ENCODE data around the gene ART4. TPM values are rescaled to one million over a fixed set of nuclear protein-coding genes. Genes with fewer than 3 reads are reported as not detected.

The ART4 gene
- total RNA-seq, 2 donors from 2014 or later, result not detected

DNA sequence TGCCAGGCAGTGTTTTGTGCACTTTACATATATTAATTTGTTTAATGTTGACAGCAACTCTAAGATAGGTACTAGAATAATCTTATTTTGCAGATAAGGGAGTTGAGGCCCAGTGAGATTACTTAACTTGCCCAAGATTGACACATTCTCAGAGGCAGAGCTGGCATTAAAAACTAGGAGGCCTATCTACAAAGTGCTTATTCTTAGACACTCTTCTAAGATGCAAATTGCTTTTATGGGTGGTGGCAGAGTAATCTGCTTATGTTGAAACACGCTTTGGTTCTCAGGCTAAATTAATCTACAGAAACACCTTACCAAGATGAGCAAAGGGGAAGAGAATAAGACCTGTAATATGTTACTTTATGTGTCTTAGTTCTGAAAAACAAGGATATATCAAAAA, 35.2 kb upstream of the ART4 start:
- no peak overlapping the region for H3K9ac ChIP-seq (ENCODE audit: extremely low read depth, low read length, poor library complexity, severe bottlenecking)
- no peak overlapping the region for H3K4me3 Mint-ChIP-seq
- WGBS, 2 experiments (ENCODE audit: insufficient coverage in 1 of 2, insufficient read length in 1 of 2), result 100% methylated on average over 1 of the region's 1 CpG; no CpG with 5 or more reads in 1 of the 2 experiments
- DNase-seq, result no peak
- no peaks in the 10 kb centered on the region for H3K4me1 Mint-ChIP-seq
- H3K4me3 ChIP-seq (ENCODE audit: low read length), result no peak overlapping the region
- H3K36me3 Mint-ChIP-seq (ENCODE audit: low read depth), result no peaks in the 10 kb centered on the region
- H3K27me3 ChIP-seq (ENCODE audit: control insufficient read depth, insufficient read depth, low read length, poor library complexity, severe bottlenecking), result no peaks in the 10 kb centered on the region
- no peaks in the 10 kb centered on the region for H3K9me3 ChIP-seq (ENCODE audit: control insufficient read depth, low read length)
- H3K27ac ChIP-seq (ENCODE audit: low read depth, low read length), result no peak overlapping the region
- H3K27me3 Mint-ChIP-seq (ENCODE audit: insufficient read depth), result no peaks in the 10 kb centered on the region
- no peaks in the 10 kb centered on the region for H3K9me3 Mint-ChIP-seq
- H3K36me3 ChIP-seq (ENCODE audit: control insufficient read depth, insufficient read depth, low read length), result no peaks in the 10 kb centered on the region
- TF ChIP-seq, protein P1, sequence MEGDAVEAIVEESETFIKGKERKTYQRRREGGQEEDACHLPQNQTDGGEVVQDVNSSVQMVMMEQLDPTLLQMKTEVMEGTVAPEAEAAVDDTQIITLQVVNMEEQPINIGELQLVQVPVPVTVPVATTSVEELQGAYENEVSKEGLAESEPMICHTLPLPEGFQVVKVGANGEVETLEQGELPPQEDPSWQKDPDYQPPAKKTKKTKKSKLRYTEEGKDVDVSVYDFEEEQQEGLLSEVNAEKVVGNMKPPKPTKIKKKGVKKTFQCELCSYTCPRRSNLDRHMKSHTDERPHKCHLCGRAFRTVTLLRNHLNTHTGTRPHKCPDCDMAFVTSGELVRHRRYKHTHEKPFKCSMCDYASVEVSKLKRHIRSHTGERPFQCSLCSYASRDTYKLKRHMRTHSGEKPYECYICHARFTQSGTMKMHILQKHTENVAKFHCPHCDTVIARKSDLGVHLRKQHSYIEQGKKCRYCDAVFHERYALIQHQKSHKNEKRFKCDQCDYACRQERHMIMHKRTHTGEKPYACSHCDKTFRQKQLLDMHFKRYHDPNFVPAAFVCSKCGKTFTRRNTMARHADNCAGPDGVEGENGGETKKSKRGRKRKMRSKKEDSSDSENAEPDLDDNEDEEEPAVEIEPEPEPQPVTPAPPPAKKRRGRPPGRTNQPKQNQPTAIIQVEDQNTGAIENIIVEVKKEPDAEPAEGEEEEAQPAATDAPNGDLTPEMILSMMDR (conservative IDR thresholded peaks at IDR 0.05), result no peak
- no peaks in the 10 kb centered on the region for H3K4me1 ChIP-seq (ENCODE audit: control insufficient read depth, insufficient read depth, low read length)
- H3K27ac Mint-ChIP-seq, result no peak overlapping the region

DNA sequence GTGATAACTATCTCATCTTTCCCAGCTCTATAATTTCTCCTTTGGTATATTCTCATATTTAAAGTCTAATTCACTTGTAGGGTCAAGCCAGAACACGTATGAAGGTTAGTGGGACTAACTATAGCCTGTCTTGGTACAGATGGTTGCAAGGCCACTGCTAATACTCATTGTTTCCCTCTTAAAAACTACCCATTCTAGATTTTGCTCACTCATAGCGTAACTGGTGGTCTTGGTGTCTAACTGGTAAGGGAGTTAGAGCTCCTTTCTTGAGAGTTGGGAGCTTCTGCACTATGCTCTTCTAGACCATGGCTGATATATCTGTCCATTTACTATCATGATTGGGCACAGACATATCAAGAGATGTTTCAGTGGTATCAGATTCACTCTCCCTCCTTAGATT, 33.5 kb upstream of the ART4 start:
- no peak overlapping the region for H3K9ac ChIP-seq (ENCODE audit: extremely low read depth, low read length, poor library complexity, severe bottlenecking)
- WGBS, 2 experiments (ENCODE audit: insufficient coverage in 1 of 2, insufficient read length in 1 of 2), result 87 to 89% methylated on average over 1 to 2 of the region's 2 CpGs
- H3K36me3 ChIP-seq (ENCODE audit: control insufficient read depth, insufficient read depth, low read length), result no peaks in the 10 kb centered on the region
- Mint-ChIP-seq H3K36me3 (ENCODE audit: low read depth) (no peaks in the 10 kb centered on the region), H3K27me3 (ENCODE audit: insufficient read depth) (no peaks in the 10 kb centered on the region), H3K27ac (no peak overlapping the region), H3K4me1 (no peaks in the 10 kb centered on the region), H3K4me3 (no peak overlapping the region), H3K9me3 (no peaks in the 10 kb centered on the region)
- H3K9me3 ChIP-seq (ENCODE audit: control insufficient read depth, low read length), result no peaks in the 10 kb centered on the region
- no peaks in the 10 kb centered on the region for H3K4me1 ChIP-seq (ENCODE audit: control insufficient read depth, insufficient read depth, low read length)
- no peak for DNase-seq
- TF ChIP-seq, protein P1 (conservative IDR thresholded peaks at IDR 0.05), result no peak
- no peak overlapping the region for H3K4me3 ChIP-seq (ENCODE audit: low read length)
- no peak overlapping the region for H3K27ac ChIP-seq (ENCODE audit: low read depth, low read length)
- no peaks in the 10 kb centered on the region for H3K27me3 ChIP-seq (ENCODE audit: control insufficient read depth, insufficient read depth, low read length, poor library complexity, severe bottlenecking)

DNA sequence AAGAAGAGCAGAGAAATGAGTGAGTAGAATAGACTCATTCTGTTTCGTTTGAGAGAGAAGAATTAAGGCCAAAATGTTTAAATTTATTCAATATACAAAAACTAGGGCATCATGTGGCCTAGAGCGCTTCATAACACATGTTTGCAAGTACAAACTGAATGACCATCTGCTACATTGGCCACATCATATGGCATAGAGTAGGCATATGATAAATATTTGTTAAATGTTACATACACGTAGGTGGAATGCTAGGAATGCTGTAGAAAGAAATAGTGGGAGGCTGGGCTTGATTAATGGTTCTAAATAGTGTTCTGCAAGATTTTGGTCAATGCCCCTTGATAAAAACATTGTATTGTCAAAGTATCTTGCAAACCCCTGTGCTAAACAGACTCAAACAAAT, 31.6 kb upstream of the ART4 start:
- H3K36me3 ChIP-seq (ENCODE audit: control insufficient read depth, insufficient read depth, low read length), result no peaks in the 10 kb centered on the region
- H3K9me3 Mint-ChIP-seq, result no peaks in the 10 kb centered on the region
- H3K4me1 ChIP-seq (ENCODE audit: control insufficient read depth, insufficient read depth, low read length), result no peaks in the 10 kb centered on the region
- DNase-seq, result no peak
- TF ChIP-seq, protein P1 (conservative IDR thresholded peaks at IDR 0.05), result no peak
- H3K27ac ChIP-seq (ENCODE audit: low read depth, low read length), result no peak overlapping the region
- H3K4me1 Mint-ChIP-seq, result no peaks in the 10 kb centered on the region
- H3K4me3 Mint-ChIP-seq, result no peak overlapping the region
- no peak overlapping the region for H3K4me3 ChIP-seq (ENCODE audit: low read length)
- no peaks in the 10 kb centered on the region for H3K27me3 Mint-ChIP-seq (ENCODE audit: insufficient read depth)
- no peak overlapping the region for H3K27ac Mint-ChIP-seq
- no peaks in the 10 kb centered on the region for H3K9me3 ChIP-seq (ENCODE audit: control insufficient read depth, low read length)
- no peaks in the 10 kb centered on the region for H3K27me3 ChIP-seq (ENCODE audit: control insufficient read depth, insufficient read depth, low read length, poor library complexity, severe bottlenecking)
- no peak overlapping the region for H3K9ac ChIP-seq (ENCODE audit: extremely low read depth, low read length, poor library complexity, severe bottlenecking)
- WGBS, 2 experiments (ENCODE audit: insufficient coverage in 1 of 2, insufficient read length in 1 of 2), result 81 to 100% methylated on average over 1 to 3 of the region's 3 CpGs
- no peaks in the 10 kb centered on the region for H3K36me3 Mint-ChIP-seq (ENCODE audit: low read depth)
